Right renal cortex interstitium (tissue), 3 donors: Measurements from ENCODE around the gene CLK1. TPM values are rescaled to one million over a fixed set of nuclear protein-coding genes. Genes with fewer than 3 reads are reported as not detected.

ENCODE experiments used
- DNase-seq, 3 donors: peaks; one replicate each; pipeline ENCODE4 v3.0.0-alpha.2; 2013; ENCODE audit warnings: low read depth in 3 of 3, low spot score in 2 of 3
- polyA plus RNA-seq, 3 donors: library from polyadenylated mRNA; unstranded; fragments of 120-200 nt; gene quantifications; one replicate each; pipeline ENCODE4 v1.2.1, GENCODE V29; 2013; ENCODE audit not compliant: insufficient read length in 3 of 3

CLK1 gene
- polyA plus RNA-seq, 3 donors, result 284 to 317 (median 293) TPM

- peak; percentile 18 to 56 (median 42) for DNase-seq
Observed at GRCh38 chr2:200812122-200813022, 52.1 kb downstream of the CLK1 start.

DNA sequence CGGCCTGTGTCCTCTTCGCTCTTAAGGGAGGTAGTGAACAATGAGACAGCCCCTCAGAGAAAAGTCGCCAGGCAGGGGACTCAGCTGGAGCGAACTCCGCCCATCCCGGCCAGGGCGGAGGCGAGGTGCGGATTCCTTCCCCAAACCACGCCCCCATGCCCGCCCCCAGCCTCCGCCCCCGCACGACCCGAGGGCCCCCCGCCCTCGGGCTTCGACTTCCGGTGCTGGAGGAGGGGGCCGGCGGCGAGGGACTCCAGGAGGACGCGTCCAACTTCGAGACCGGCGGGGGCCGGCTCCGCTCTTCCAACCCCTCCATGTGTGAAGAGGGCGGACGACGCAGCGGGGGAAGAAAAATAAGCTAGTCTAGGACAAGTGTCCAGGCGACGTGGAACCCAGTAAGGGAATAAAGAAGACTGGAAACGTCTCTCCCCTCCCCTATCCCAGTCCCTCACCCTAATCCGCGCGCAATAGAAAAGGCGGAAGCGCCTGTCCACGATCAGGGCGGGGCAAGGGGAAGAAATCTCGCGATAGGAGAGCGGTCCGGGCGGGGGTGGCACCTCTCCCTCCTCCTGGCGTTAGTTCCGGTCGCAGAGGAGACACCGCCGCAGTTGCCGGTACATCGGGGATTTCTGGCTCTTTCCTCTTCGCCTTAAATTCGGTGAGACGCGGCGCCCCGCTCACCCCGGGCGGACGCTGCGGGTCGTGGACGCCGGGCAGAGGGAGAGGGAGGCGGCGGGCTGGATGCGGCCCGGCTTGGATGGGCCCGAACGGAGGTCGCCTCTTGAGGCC, 52.9 kb downstream of the CLK1 start, which contains the start of gene BZW1:
BZW1 (plus strand) TSS at position 578 of the 789 bp plus-strand sequence. CDS start 1,308 bp downstream, outside the sequence.
- DNase-seq, result peak; percentile 96 to 97 (median 96)

DNA sequence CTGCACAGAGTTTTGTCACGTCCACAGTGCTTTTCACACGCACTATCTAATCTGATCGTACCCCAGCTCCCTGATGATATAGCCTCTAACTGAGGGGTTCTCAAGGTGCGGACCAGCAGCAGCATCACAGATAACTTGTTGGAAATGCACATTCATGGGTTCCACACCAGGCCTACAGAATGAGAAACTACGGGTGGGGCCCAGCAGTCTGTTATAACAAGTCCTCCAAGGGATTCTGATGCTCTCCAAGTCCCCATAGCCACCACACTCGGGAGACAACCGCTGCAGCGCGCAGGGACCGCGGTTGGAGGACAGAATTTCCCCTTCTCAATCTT, 53.5 kb downstream of the CLK1 start:
- DNase-seq, result no peak

DNA sequence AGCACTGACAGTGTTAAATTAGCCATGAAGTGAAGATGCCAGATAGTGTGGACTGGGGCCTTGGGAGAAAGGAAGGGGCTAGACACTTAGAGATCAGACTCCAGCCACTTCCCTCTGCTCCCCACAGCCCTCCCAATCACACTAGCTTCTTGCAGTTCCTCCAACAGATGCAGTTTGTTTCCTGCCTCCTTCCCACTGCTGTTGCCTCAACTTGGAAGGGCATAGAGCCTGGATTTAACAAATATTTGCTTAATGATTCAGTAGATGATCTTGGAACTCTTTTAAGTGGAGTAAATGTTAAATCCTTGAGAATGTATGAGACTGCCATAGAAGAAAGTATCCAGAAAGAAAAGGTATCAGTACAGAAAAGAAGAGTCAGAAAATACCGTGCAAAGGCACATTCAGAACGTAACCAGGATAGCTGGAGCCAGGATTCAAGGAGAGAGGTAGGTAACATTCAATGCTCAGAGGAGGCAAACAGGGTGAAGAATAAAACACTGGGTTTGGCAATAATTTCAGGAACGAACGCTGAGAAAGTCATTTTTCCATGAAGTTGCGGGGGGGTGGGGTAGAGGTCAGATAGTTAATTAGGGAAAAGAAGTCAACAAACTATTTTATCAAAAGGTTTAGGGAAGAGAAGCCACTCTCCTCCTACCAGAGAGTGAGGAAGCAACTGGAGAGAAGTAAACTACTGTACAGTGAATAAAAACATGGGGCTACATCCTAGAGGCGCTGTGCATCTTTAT, 54.0 kb downstream of the CLK1 start:
- DNase-seq, result peak in 1 of 3 donors; percentile 5

GRCh38 chr2:200809506-200810251, 54.8 kb downstream of the CLK1 start:
- no peak for DNase-seq

Other genes with a start within 250 kb of the CLK1 start
- 100 to 1,000 TPM; 271 to 294 (median 292) TPM for gene BZW1, start 52.7 kb downstream of the CLK1 start, polyA plus RNA-seq
- 10 to 100 TPM; 59.3 to 80.2 (median 69.8) TPM for gene PPIL3, start 24.4 kb upstream of the CLK1 start, polyA plus RNA-seq
- gene NIF3L1, start 24.7 kb upstream of the CLK1 start, polyA plus RNA-seq, result 10 to 100 TPM; 51.9 to 53.6 (median 52.6) TPM
- 10 to 100 TPM; 29.8 to 31.8 (median 31.2) TPM for gene ORC2, start 99.0 kb upstream of the CLK1 start, polyA plus RNA-seq
- 10 to 100 TPM; 13.3 to 13.5 (median 13.5) TPM for gene HYCC2, start 207.0 kb upstream of the CLK1 start, polyA plus RNA-seq
- gene NDUFB3, start 207.3 kb upstream of the CLK1 start, polyA plus RNA-seq, result 100 to 1,000 TPM; 131 to 137 (median 132) TPM